Ovary (tissue), 9 donors: ENCODE results near the gene ZNF93. TPM values are rescaled to one million over a fixed set of nuclear protein-coding genes. Genes with fewer than 3 reads are reported as not detected.
"Not testable (repeated sequence)": the region's sequence is repeated elsewhere in the genome, so short reads cannot be mapped to it uniquely, and the experiment has no call there.

Experiments used
- DNase-seq, 5 donors: peaks; one replicate each; pipeline ENCODE4 v3.0.0-alpha.2; 2019 to 2020
- H3K27ac ChIP-seq, 2 donors: fragments of 200-600 bp; one replicate each; pipeline versions ENCODE4 v1.5.1 to v1.8.0; 2019 to 2022
- H3K27me3 ChIP-seq: fragments of 200-600 bp; one replicate; pipeline ENCODE4 v1.8.0; 2022
- H3K36me3 ChIP-seq: fragments of 200-600 bp; sonication (generic); one replicate; pipeline ENCODE4 v1.5.1; 2019
- H3K4me1 ChIP-seq: one replicate; pipeline ENCODE4 v1.8.1; 2013; ENCODE audit warnings: mild to moderate bottlenecking, moderate library complexity; ENCODE audit not compliant: insufficient read depth
- H3K4me3 ChIP-seq: fragments of 200-600 bp; sonication (generic); one replicate; pipeline ENCODE4 v1.5.1; 2017
- H3K9me3 ChIP-seq, 2 donors: fragments of 200-600 bp in 1 of 2; sonication (generic) in 1 of 2; one replicate each; pipeline versions ENCODE4 v1.5.1 to v1.8.1; 2013 to 2019; ENCODE audit warnings: mild to moderate bottlenecking in 1 of 2, moderate library complexity in 1 of 2
- EP300 ChIP-seq: sonication (generic); formaldehyde crosslinking; IDR thresholded peaks from one replicate; pipeline ENCODE4 v1.6.1; 2017; ENCODE audit warnings: antibody characterized with exemption
- POLR2A ChIP-seq: fragments of 450-650 bp; IDR thresholded peaks from one replicate; pipeline ENCODE4 v1.6.1; 2017; ENCODE audit warnings: antibody characterized with exemption, mild to moderate bottlenecking, moderate library complexity
- whole genome bisulfite sequencing, 3 donors: extraction: QIAGEN DNeasy Blood & Tissue Kit in 1 of 3; methylation state at CpG; one replicate each; pipeline versions ENCODE4 v1.1.5 to v1.1.7; 2013 to 2017; 5-methylcytosine and 5-hydroxymethylcytosine counted together
- intact Hi-C, 4 donors: fragments of 100-400 bp; cut with DNase I; formaldehyde crosslinking; loops; one replicate each; pipeline versions ENCODE4 v1.11.0 to v1.15.1; 2022 to 2023
- polyA plus RNA-seq, 2 donors: library from polyadenylated mRNA; stranded (reverse); fragments of 200-250 nt in 1 of 2; fragments of 350-450 nt in 1 of 2; fragmentation: Illumina TruSeq in 1 of 2; extraction: RNeasy Lipid Tissue Mini Kit (QIAGEN cat#74804) in 1 of 2; gene quantifications; one replicate each; pipeline ENCODE4 v1.2.3, GENCODE V29; 2013 to 2014
- total RNA-seq, 7 donors: library from RNA; depleted of rRNA in 2 of 7; stranded (reverse); fragments of >200 nt in 2 of 7; fragmentation: NEBNext Ultra II Directional in 3 of 7; extraction: Animal tissue kit (Norgen Biotek cat#: 25700) in 3 of 7; gene quantifications; one replicate each; pipeline versions ENCODE4 v1.1.0 to v1.2.4, GENCODE V29; 2016 to 2023
- TF ChIP-seq, protein P1 (sequence below), 3 donors: fragments of 450-650 bp in 2 of 3; fragments of 200-600 bp in 1 of 3; IDR thresholded peaks; one replicate each; pipeline versions ENCODE4 v1.5.1 to v1.8.0; 2016 to 2022; ENCODE audit warnings: antibody characterized with exemption in 3 of 3, mild to moderate bottlenecking in 1 of 3
- donor health status: DM: no; HTN: no; CAD: no; lungs with moderate emphysema.
- donor health status: DM: no; HTN: no; CAD: no.
- donor health status: Bipolar disorder and iron deficiency.
- donor health status: DM: yes; HTN: yes; CAD: no.
- donor health status: DM: no; HTN: no; CAD: no.
- donor health status: DM: yes; HTN: yes; CAD: no.

The ZNF93 gene
- total and polyA plus RNA-seq, 9 donors: 4.9 to 15.2 (median 7.7) TPM

DNA sequence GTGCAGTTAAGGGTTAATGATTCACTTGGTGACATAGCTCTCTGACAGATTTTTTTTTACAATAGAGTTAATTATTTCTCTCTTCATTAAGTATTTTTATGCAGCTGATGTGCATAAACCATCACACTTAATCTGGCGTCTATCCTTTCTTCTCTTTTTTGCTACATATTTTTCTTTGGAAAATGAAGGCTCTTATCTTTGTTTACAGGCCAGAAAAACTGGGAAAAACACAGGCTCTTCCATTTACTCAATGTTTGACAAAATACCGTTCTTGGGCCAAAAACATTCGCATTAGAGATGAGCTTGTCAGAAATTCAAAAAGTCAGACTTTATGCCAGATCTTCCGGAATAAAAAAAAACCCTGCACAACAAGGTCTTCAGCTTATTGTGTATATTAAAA lies 23.0 kb upstream of the ZNF93 start:
- Histone ChIP-seq H3K27ac (no peak overlapping the region), H3K27me3 (no peaks in the 10 kb centered on the region), H3K9me3 (no peaks in the 10 kb centered on the region), H3K4me1 (peaks cover 6% of the 10 kb centered on the region), H3K36me3 (no peaks in the 10 kb centered on the region), H3K4me3 (no peak overlapping the region)
- TF ChIP-seq, protein P1, sequence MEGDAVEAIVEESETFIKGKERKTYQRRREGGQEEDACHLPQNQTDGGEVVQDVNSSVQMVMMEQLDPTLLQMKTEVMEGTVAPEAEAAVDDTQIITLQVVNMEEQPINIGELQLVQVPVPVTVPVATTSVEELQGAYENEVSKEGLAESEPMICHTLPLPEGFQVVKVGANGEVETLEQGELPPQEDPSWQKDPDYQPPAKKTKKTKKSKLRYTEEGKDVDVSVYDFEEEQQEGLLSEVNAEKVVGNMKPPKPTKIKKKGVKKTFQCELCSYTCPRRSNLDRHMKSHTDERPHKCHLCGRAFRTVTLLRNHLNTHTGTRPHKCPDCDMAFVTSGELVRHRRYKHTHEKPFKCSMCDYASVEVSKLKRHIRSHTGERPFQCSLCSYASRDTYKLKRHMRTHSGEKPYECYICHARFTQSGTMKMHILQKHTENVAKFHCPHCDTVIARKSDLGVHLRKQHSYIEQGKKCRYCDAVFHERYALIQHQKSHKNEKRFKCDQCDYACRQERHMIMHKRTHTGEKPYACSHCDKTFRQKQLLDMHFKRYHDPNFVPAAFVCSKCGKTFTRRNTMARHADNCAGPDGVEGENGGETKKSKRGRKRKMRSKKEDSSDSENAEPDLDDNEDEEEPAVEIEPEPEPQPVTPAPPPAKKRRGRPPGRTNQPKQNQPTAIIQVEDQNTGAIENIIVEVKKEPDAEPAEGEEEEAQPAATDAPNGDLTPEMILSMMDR (IDR thresholded peaks at IDR 0.05): no peak
- TF ChIP-seq EP300 (no peak), POLR2A (no peak)
- intact Hi-C loops: no loop called here
- 5 to 13% (median 8%) methylated on average over 4 of the region's 4 CpGs for WGBS, 3 donors
- DNase-seq: no peak

DNA sequence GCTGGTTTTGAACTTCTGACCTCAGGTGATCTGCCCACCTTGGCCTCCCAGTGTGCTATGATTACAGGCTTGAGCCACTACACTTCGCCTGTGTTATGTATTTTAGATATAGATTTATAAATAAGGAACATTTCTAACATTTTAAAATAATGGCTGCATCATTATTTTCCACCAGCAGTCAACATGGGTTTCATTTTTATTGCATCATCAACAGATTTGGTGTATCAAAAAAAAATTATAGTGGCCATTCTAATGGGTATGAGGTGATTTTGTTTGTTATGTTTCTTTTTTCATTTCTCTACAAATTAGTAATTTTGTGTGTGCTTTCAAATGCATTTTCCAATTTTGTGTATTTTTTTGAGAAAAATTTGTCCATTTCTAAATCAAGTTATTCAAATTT lies 16.2 kb upstream of the ZNF93 start:
- Histone ChIP-seq H3K27ac (no peak overlapping the region), H3K4me3 (no peak overlapping the region), H3K9me3 (no peaks in the 10 kb centered on the region), H3K36me3 (no peaks in the 10 kb centered on the region), H3K4me1 (no peaks in the 10 kb centered on the region), H3K27me3 (no peaks in the 10 kb centered on the region)
- TF ChIP-seq EP300: no peak
- TF ChIP-seq, protein P1 (IDR thresholded peaks at IDR 0.05): no peak
- TF ChIP-seq POLR2A: no peak
- 93 to 100% (median 95%) methylated on average over 1 of the region's 1 CpG for WGBS, 3 donors
- DNase-seq: no peak
- intact Hi-C loops: no loop called here

DNA sequence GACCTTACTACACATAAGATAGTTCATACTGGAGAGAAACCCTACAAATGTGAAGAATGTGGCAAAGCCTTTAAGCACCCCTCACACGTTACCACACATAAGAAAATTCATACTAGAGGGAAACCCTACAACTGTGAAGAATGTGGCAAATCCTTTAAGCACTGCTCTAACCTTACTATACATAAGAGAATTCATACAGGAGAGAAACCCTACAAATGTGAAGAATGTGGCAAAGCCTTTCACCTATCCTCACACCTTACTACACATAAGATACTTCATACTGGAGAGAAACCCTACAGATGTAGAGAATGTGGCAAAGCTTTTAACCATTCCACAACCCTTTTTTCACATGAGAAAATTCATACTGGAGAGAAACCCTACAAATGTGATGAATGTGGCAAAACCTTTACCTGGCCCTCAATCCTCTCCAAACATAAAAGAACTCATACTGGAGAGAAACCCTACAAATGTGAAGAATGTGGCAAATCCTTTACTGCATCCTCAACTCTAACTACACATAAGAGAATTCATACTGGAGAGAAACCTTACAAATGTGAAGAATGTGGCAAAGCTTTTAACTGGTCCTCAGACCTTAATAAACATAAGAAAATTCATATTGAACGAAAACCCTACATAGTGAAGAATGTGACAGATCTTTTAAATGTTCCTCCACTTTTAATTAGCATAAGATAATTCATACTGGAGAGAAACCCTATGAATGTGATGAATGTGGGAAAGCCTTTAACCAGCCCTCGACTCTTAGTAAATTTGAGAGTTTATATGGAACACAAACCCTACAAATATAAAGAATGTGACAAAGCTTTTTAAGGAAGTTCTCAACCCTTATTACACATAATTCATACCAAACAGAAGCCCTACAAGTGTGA lies 8.4 kb upstream of the ZNF93 start:
- H3K4me1 ChIP-seq, H3K4me3 ChIP-seq, H3K27me3 ChIP-seq, H3K27ac ChIP-seq, DNase-seq, intact Hi-C loops, H3K36me3 ChIP-seq: not testable (repeated sequence)
- 96 to 100% (median 97%) methylated on average over 3 of the region's 3 CpGs for WGBS, 3 donors
- peaks cover 0 to 13% of the 10 kb centered on the region in 2 donors for H3K9me3 ChIP-seq

DNA sequence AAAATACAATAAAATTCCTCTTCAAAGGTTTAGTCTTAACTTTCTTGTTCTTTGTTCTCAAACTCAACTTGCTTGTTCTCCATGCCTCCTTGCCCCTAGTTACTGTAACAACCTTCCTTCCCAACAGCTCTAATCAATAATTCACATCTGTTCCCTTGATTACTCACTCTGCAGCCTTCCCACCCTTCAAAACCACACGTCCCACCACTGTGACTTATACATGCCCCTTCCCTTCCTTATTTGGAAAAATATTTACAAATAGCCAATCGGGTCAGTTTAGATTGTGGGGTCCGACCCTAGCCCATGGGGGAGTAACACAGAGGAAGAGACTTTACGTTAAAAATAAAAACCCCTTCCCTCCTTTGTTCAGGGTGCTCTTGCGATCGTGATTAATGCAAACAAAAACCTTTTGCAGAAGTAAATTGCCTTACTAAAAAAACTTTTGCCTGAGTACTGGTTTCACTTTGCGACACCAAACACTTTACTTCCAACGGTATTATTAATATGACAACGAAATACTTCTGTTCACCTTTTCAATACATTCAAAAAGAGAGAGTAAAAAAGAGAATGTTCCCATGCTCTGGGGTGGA lies 512 bp upstream of the ZNF93 start:
- intact Hi-C loops: no loop called here
- DNase-seq: no peak
- H3K36me3 ChIP-seq: no peaks in the 10 kb centered on the region
- 0 to 1% (median 1%) methylated on average over 9 of the region's 9 CpGs for WGBS, 3 donors
- peak overlapping the region; percentile 67 for H3K4me3 ChIP-seq
- TF ChIP-seq, protein P1 (IDR thresholded peaks at IDR 0.05): no peak
- TF ChIP-seq POLR2A (no peak), EP300 (no peak)
- H3K9me3 ChIP-seq: no peaks in the 10 kb centered on the region
- no peaks in the 10 kb centered on the region for H3K27me3 ChIP-seq
- no peak overlapping the region for H3K27ac ChIP-seq
- peaks cover 3% of the 10 kb centered on the region for H3K4me1 ChIP-seq

DNA sequence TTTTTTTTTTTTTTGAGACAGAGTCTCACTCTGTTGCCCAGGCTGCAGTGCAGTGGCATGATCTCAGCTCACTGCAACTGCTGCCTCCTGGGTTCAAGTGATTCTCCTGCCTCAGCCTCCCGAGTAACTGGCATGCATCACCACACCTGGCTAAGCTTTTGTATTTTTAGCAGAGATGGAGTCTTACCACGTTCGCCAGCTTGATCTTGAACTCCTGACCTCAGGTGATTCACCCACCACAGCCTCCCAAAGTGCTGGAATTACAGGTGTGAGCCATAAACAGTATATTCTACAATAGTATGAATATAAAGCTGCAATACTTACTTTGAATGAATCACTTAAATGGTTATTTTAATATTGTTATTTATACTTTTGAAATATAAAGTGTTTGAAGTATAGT lies 6.8 kb downstream of the ZNF93 start:
- H3K4me3 ChIP-seq, H3K4me1 ChIP-seq, H3K9me3 ChIP-seq, H3K27ac ChIP-seq, DNase-seq, H3K27me3 ChIP-seq, H3K36me3 ChIP-seq, intact Hi-C loops: not testable (repeated sequence)
- WGBS, 3 donors: 60 to 70% (median 62%) methylated on average over 3 of the region's 3 CpGs
